G401 (cell line): Measurements from ENCODE around the gene WDFY4. TPM values are rescaled to one million over a fixed set of nuclear protein-coding genes. Genes with fewer than 3 reads are reported as not detected.

Experiments used
- DNase-seq: peaks from one replicate; pipeline ENCODE4 v3.0.0-alpha.2; 2015; ENCODE audit warnings: low spot score
- in situ Hi-C: cut with HindIII; loops from 2 replicates; pipeline ENCODE4 v1.10.0; 2016; ENCODE audit warnings: low sequenced_read_pairs, mixed read lengths
- total RNA-seq: library from RNA; depleted of rRNA; stranded (reverse); fragments of >200 nt; shearing (Covaris generic); gene quantifications from 2 replicates; pipeline ENCODE4 v1.2.3, GENCODE V29; 2014

Gene WDFY4
- total RNA-seq, 1 experiment from 2014 or later, result not detected

- in situ Hi-C loops, result no loop called here
- DNase-seq, result no peak
Observed at GRCh38 chr10:48884179-48885045, 199.7 kb downstream of the WDFY4 start.

GRCh38 chr10:48885376-48885775, 200.7 kb downstream of the WDFY4 start:
- in situ Hi-C loops, result no loop called here
- peak; percentile 9 for DNase-seq

GRCh38 chr10:48887982-48888381, 203.3 kb downstream of the WDFY4 start:
- in situ Hi-C loops, result no loop called here
- DNase-seq, result no peak

GRCh38 chr10:48890888-48891850, 206.5 kb downstream of the WDFY4 start:
- in situ Hi-C loops, result no loop called here
- DNase-seq, result no peak

GRCh38 chr10:48894911-48895802, 210.5 kb downstream of the WDFY4 start:
- in situ Hi-C loops, result no loop called here
- DNase-seq, result no peak

GRCh38 chr10:48895803-48896195, 211.1 kb downstream of the WDFY4 start:
- no peak for DNase-seq
- in situ Hi-C loops, result no loop called here

GRCh38 chr10:48896756-48897440, 212.2 kb downstream of the WDFY4 start:
- in situ Hi-C loops, result no loop called here
- no peak for DNase-seq

- in situ Hi-C loops, result no loop called here
Observed at GRCh38 chr10:48897441-48897790, 212.7 kb downstream of the WDFY4 start.

GRCh38 chr10:48898426-48898825, 213.8 kb downstream of the WDFY4 start:
- in situ Hi-C loops, result no loop called here
- DNase-seq, result no peak

More at GRCh38 chr10:48897441-48897790, 212.7 kb downstream of the WDFY4 start:
- DNase-seq, result no peak

- in situ Hi-C loops, result no loop called here
- DNase-seq, result no peak
Observed at GRCh38 chr10:48899781-48900180, 215.1 kb downstream of the WDFY4 start.

GRCh38 chr10:48900371-48900801, 215.7 kb downstream of the WDFY4 start:
- in situ Hi-C loops, result no loop called here

GRCh38 chr10:48901319-48901718, 216.6 kb downstream of the WDFY4 start:
- in situ Hi-C loops, result no loop called here
- DNase-seq, result no peak

More at GRCh38 chr10:48900371-48900801, 215.7 kb downstream of the WDFY4 start:
- no peak for DNase-seq

GRCh38 chr10:48902096-48902495, 217.4 kb downstream of the WDFY4 start:
- no peak for DNase-seq
- in situ Hi-C loops, result no loop called here

GRCh38 chr10:48903151-48903550, 218.5 kb downstream of the WDFY4 start:
- no peak for DNase-seq
- in situ Hi-C loops, result no loop called here

GRCh38 chr10:48904861-48905260, 220.2 kb downstream of the WDFY4 start:
- in situ Hi-C loops, result no loop called here
- DNase-seq, result no peak

- in situ Hi-C loops, result no loop called here
- DNase-seq, result no peak
Observed at GRCh38 chr10:48905311-48905710, 220.6 kb downstream of the WDFY4 start.

- in situ Hi-C loops, result no loop called here
Observed at GRCh38 chr10:48906841-48907240, 222.2 kb downstream of the WDFY4 start.

GRCh38 chr10:48907730-48908129, 223.1 kb downstream of the WDFY4 start:
- no peak for DNase-seq
- in situ Hi-C loops, result no loop called here

More at GRCh38 chr10:48906841-48907240, 222.2 kb downstream of the WDFY4 start:
- DNase-seq, result no peak
